Measurements from ENCODE around the gene CDH23. TPM values are rescaled to one million over a fixed set of nuclear protein-coding genes. Genes with fewer than 3 reads are reported as not detected.

The CDH23 gene
- total RNA-seq, 1 experiment from 2014 or later = 0.02 TPM

- no peaks in the 10 kb centered on the region for H3K36me3 ChIP-seq
- no peaks in the 10 kb centered on the region for H3K27me3 ChIP-seq
- DNase-seq = no peak
- H3K4me3 ChIP-seq = no peak overlapping the region
- no peaks in the 10 kb centered on the region for H3K4me1 ChIP-seq
- H3K9me3 ChIP-seq (replicated peaks) = no peaks in the 10 kb centered on the region
- H3K27ac ChIP-seq = no peak overlapping the region
Observed at GRCh38 chr10:71494476-71494875, 97.8 kb downstream of the CDH23 start.

- H3K4me3 ChIP-seq = no peak overlapping the region
Observed at GRCh38 chr10:71494980-71495381, 98.3 kb downstream of the CDH23 start.

DNA sequence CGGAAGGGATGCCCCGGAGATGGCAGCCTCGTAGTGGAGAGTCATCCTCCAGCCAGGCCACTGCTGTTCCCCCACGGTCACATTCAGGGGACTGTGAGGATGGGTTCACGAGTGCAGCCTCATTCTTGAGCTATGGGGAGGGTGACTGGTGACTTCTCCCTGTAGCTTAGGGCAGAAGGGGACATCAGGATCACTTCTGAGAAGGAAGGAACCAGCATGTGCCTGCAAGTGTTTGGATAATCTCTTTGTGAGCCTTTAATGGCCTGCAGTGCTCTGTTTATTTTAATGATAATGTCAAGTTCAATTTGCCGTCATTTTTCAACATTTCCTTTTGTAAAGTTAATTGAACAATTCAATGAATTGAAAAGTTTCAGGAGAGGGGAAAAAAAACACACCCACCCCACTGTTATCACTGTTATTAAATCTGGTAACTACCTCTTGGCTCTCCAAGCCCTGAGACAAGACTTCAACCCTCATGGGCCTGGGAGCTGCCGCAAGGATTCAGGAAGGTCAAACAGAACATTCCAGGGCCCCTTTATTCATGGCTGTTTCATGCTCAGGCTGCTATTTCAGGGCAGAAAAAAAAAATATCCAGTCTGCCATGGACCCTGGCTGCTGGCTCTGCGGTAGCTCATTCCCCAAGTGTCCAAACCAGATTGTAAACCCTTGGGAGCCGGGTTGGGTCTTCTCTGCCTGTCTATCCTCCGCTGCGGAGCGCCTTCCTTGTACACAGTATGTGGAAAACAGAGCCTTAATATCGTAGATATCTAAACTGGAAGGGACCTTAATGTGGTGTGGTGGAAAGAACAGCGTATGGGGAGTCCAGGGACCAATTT, 100.4 kb downstream of the CDH23 start:
- Histone ChIP-seq H3K27ac (no peak overlapping the region), H3K27me3 (no peaks in the 10 kb centered on the region), H3K9me3 (replicated peaks) (no peaks in the 10 kb centered on the region), H3K4me3 (no peak overlapping the region), H3K36me3 (no peaks in the 10 kb centered on the region), H3K4me1 (no peaks in the 10 kb centered on the region)
- DNase-seq = no peak

More at GRCh38 chr10:71494980-71495381, 98.3 kb downstream of the CDH23 start:
- Histone ChIP-seq H3K27ac (no peak overlapping the region), H3K4me1 (no peaks in the 10 kb centered on the region), H3K9me3 (replicated peaks) (no peaks in the 10 kb centered on the region), H3K27me3 (no peaks in the 10 kb centered on the region), H3K36me3 (no peaks in the 10 kb centered on the region)
- no peak for DNase-seq

GRCh38 chr10:71497763-71498326, 101.1 kb downstream of the CDH23 start:
- Histone ChIP-seq H3K4me1 (no peaks in the 10 kb centered on the region), H3K9me3 (replicated peaks) (no peaks in the 10 kb centered on the region), H3K4me3 (no peak overlapping the region), H3K36me3 (no peaks in the 10 kb centered on the region), H3K27me3 (no peaks in the 10 kb centered on the region), H3K27ac (no peak overlapping the region)
- DNase-seq = no peak

- no peaks in the 10 kb centered on the region for H3K9me3 ChIP-seq (replicated peaks)
- H3K36me3 ChIP-seq = no peaks in the 10 kb centered on the region
- no peaks in the 10 kb centered on the region for H3K27me3 ChIP-seq
- H3K27ac ChIP-seq = no peak overlapping the region
- H3K4me1 ChIP-seq = no peaks in the 10 kb centered on the region
- no peak overlapping the region for H3K4me3 ChIP-seq
- DNase-seq = no peak
Observed at GRCh38 chr10:71501402-71501801, 104.7 kb downstream of the CDH23 start.

GRCh38 chr10:71502190-71502589, 105.5 kb downstream of the CDH23 start:
- H3K9me3 ChIP-seq (replicated peaks) = no peaks in the 10 kb centered on the region
- H3K36me3 ChIP-seq = no peaks in the 10 kb centered on the region
- no peaks in the 10 kb centered on the region for H3K27me3 ChIP-seq
- no peak overlapping the region for H3K27ac ChIP-seq
- H3K4me3 ChIP-seq = no peak overlapping the region
- H3K4me1 ChIP-seq = no peaks in the 10 kb centered on the region
- no peak for DNase-seq

- no peak overlapping the region for H3K4me3 ChIP-seq
- no peaks in the 10 kb centered on the region for H3K36me3 ChIP-seq
- H3K27ac ChIP-seq = no peak overlapping the region
- no peaks in the 10 kb centered on the region for H3K4me1 ChIP-seq
- no peaks in the 10 kb centered on the region for H3K9me3 ChIP-seq (replicated peaks)
- no peak for DNase-seq
- H3K27me3 ChIP-seq = no peaks in the 10 kb centered on the region
Observed at GRCh38 chr10:71502851-71503250, 106.1 kb downstream of the CDH23 start.

GRCh38 chr10:71504168-71504567, 107.4 kb downstream of the CDH23 start:
- Histone ChIP-seq H3K27me3 (no peaks in the 10 kb centered on the region), H3K4me1 (no peaks in the 10 kb centered on the region), H3K9me3 (replicated peaks) (no peaks in the 10 kb centered on the region), H3K27ac (no peak overlapping the region), H3K36me3 (no peaks in the 10 kb centered on the region), H3K4me3 (no peak overlapping the region)
- DNase-seq = no peak

- no peaks in the 10 kb centered on the region for H3K9me3 ChIP-seq (replicated peaks)
- no peak overlapping the region for H3K27ac ChIP-seq
- H3K27me3 ChIP-seq = no peaks in the 10 kb centered on the region
- H3K4me3 ChIP-seq = no peak overlapping the region
- no peaks in the 10 kb centered on the region for H3K4me1 ChIP-seq
- DNase-seq = no peak
- no peaks in the 10 kb centered on the region for H3K36me3 ChIP-seq
Observed at GRCh38 chr10:71504570-71504969, 107.8 kb downstream of the CDH23 start.

GRCh38 chr10:71505862-71506261, 109.1 kb downstream of the CDH23 start:
- Histone ChIP-seq H3K4me1 (no peaks in the 10 kb centered on the region), H3K4me3 (no peak overlapping the region), H3K36me3 (no peaks in the 10 kb centered on the region), H3K27ac (no peak overlapping the region), H3K27me3 (no peaks in the 10 kb centered on the region), H3K9me3 (replicated peaks) (no peaks in the 10 kb centered on the region)
- DNase-seq = no peak

DNA sequence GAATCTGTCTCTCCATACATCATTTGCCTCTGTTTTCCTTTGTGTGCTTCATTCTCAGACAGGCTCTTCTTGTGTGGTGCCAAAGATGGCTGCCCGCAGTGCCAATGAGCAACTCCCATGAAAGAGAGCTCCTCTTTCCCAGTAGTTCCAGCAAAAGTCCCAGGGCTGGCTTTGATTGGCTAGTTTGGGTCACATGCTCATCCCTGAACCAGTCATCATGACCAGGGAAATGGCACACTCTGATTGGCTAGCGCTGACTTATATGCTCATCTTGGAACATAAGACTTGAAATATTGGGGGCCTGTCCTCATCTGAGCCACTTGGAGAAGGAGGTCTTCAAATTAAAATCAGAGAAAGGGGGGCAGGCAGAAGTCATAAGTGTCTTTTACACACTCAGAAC, 112.7 kb downstream of the CDH23 start:
- H3K27ac ChIP-seq = no peak overlapping the region
- no peak for DNase-seq
- no peaks in the 10 kb centered on the region for H3K36me3 ChIP-seq
- H3K9me3 ChIP-seq (replicated peaks) = no peaks in the 10 kb centered on the region
- no peaks in the 10 kb centered on the region for H3K27me3 ChIP-seq
- H3K4me1 ChIP-seq = peaks cover 4% of the 10 kb centered on the region; the same call in 1 of the 2 replicates
- H3K4me3 ChIP-seq = no peak overlapping the region

- no peaks in the 10 kb centered on the region for H3K27me3 ChIP-seq
- no peak overlapping the region for H3K27ac ChIP-seq
- no peaks in the 10 kb centered on the region for H3K9me3 ChIP-seq (replicated peaks)
- DNase-seq = no peak
- H3K4me3 ChIP-seq = no peak overlapping the region
- H3K4me1 ChIP-seq = peaks cover 4% of the 10 kb centered on the region; the same call in 1 of the 2 replicates
- H3K36me3 ChIP-seq = no peaks in the 10 kb centered on the region
Observed at GRCh38 chr10:71511206-71511605, 114.5 kb downstream of the CDH23 start.

GRCh38 chr10:71512312-71512711, 115.6 kb downstream of the CDH23 start:
- Histone ChIP-seq H3K27me3 (no peaks in the 10 kb centered on the region), H3K4me1 (peaks cover 4% of the 10 kb centered on the region; the same call in 1 of the 2 replicates), H3K9me3 (replicated peaks) (no peaks in the 10 kb centered on the region), H3K4me3 (no peak overlapping the region), H3K27ac (no peak overlapping the region), H3K36me3 (no peaks in the 10 kb centered on the region)
- DNase-seq = no peak

GRCh38 chr10:71512761-71513539, 116.2 kb downstream of the CDH23 start:
- H3K4me1 ChIP-seq = peaks cover 4% of the 10 kb centered on the region; the same call in 1 of the 2 replicates
- no peaks in the 10 kb centered on the region for H3K9me3 ChIP-seq (replicated peaks)
- peak; percentile 12 to 27 for DNase-seq
- H3K36me3 ChIP-seq = no peaks in the 10 kb centered on the region
- H3K4me3 ChIP-seq = no peak overlapping the region
- no peak overlapping the region for H3K27ac ChIP-seq
- no peaks in the 10 kb centered on the region for H3K27me3 ChIP-seq

DNA sequence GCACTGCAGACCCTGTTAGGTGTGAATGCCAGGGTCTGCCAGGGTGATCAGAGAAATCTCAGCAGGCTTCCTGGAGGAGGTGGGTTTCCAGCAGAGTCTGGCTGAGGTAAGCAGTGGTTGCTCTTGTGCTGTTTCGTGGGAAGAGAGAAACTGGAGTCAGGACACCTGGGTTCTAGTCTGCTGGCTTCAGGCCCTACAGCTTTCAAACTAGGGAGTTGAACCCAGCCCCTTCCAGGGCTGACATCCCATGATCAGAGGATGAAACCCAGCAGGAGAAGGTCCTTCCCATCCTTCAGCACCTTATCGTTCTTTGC, 116.8 kb downstream of the CDH23 start:
- Histone ChIP-seq H3K4me3 (no peak overlapping the region), H3K27ac (no peak overlapping the region), H3K9me3 (replicated peaks) (no peaks in the 10 kb centered on the region), H3K27me3 (no peaks in the 10 kb centered on the region), H3K4me1 (peaks cover 4% of the 10 kb centered on the region; the same call in 1 of the 2 replicates), H3K36me3 (no peaks in the 10 kb centered on the region)
- DNase-seq = no peak
